ENCODE results near the gene PDIA5. TPM values are rescaled to one million over a fixed set of nuclear protein-coding genes. Genes with fewer than 3 reads are reported as not detected.

The PDIA5 gene
- total RNA-seq, 2 donors from 2014 or later, result 28.0 to 33.2 TPM

- peaks cover 6 to 16% of the 10 kb centered on the region in 2 donors for H3K4me1 ChIP-seq (ENCODE audit: control insufficient read depth in 1 of 2, low read depth in 2 of 2)
- H3K4me3 ChIP-seq, result peak overlapping the region; percentile 95
- DNase-seq (ENCODE audit: low spot score), result no peak
- H3K9me3 ChIP-seq, result no peaks in the 10 kb centered on the region
- no peak for ATAC-seq (ENCODE audit: insufficient number of reproducible peaks, low FRiP score, low read depth)
- no peaks in the 10 kb centered on the region for H3K36me3 ChIP-seq
- TF ChIP-seq CTCF (IDR thresholded peaks at IDR 0.05), result no peak
- H3K27me3 ChIP-seq (replicated peaks; ENCODE audit: insufficient read depth), result no peaks in the 10 kb centered on the region
- H3K27ac ChIP-seq, result peak overlapping the region in 1 of 2 donors; percentile 75
Measured at GRCh38 chr3:123201223-123201556, 134.4 kb downstream of the PDIA5 start.

GRCh38 chr3:123201557-123202427 lies 135.0 kb downstream of the PDIA5 start, which contains the start of gene SEC22A:
SEC22A (plus strand) TSS chr3:123201943; CDS start chr3:123209218, 7,275 bp downstream.
- ATAC-seq (ENCODE audit: insufficient number of reproducible peaks, low FRiP score, low read depth) (peak; percentile 81), DNase-seq (ENCODE audit: low spot score) (peak; percentile 59)
- H3K27ac ChIP-seq, result peak within 1 kb of the TSS; percentile 75 to 81
- no peaks in the 10 kb centered on the region for H3K27me3 ChIP-seq (replicated peaks; ENCODE audit: insufficient read depth)
- H3K4me3 ChIP-seq, result peak within 1 kb of the TSS; percentile 95
- no peaks in the 10 kb centered on the region for H3K9me3 ChIP-seq
- no peaks in the 10 kb centered on the region for H3K36me3 ChIP-seq
- no peak for TF ChIP-seq CTCF (IDR thresholded peaks at IDR 0.05)
- H3K4me1 ChIP-seq (ENCODE audit: control insufficient read depth in 1 of 2, low read depth in 2 of 2), result peaks cover 6 to 16% of the 10 kb centered on the region in 2 donors

- Histone ChIP-seq H3K36me3 (no peaks in the 10 kb centered on the region), H3K27me3 (replicated peaks; ENCODE audit: insufficient read depth) (no peaks in the 10 kb centered on the region), H3K27ac (peak overlapping the region; percentile 75 to 81), H3K4me3 (peak overlapping the region; percentile 95), H3K4me1 (ENCODE audit: control insufficient read depth in 1 of 2, low read depth in 2 of 2) (peaks cover 6 to 16% of the 10 kb centered on the region in 2 donors), H3K9me3 (no peaks in the 10 kb centered on the region)
- TF ChIP-seq CTCF (IDR thresholded peaks at IDR 0.05), result no peak
- no peak for DNase-seq (ENCODE audit: low spot score)
- ATAC-seq (ENCODE audit: insufficient number of reproducible peaks, low FRiP score, low read depth), result no peak
Measured at GRCh38 chr3:123202451-123202850, 135.6 kb downstream of the PDIA5 start.

Other genes starting within 250 kb of the PDIA5 start
- gene SEMA5B, start 39.3 kb upstream of the PDIA5 start, total RNA-seq, result 1 to 10 TPM in 1 of 2 donors, under 1 TPM in 1; 0.14 to 3.2 TPM
- gene SEC22A, start 134.9 kb downstream of the PDIA5 start, total RNA-seq, result 10 to 100 TPM; 24.7 to 25.3 TPM